Endothelial cell of umbilical vein (primary cell): ENCODE measurements around the gene PER1. TPM values are rescaled to one million over a fixed set of nuclear protein-coding genes. Genes with fewer than 3 reads are reported as not detected.

ENCODE experiments used
- BruUV-seq: library from RNA; stranded (reverse); fragments of 400-500 nt; replicated peaks from 2 replicates; lab custom pipeline; 2021; lab: Mats Ljungman, UMichigan
- CTCF ChIA-PET: fragments of 300-600, 350-600 bp; sonication (Branson Sonifier 250); formaldehyde crosslinking; loops from one replicate; lab custom pipeline; 2021; ENCODE audit warnings: antibody characterized with exemption, inconsistent platforms; lab: Charles Lee
- POLR2A ChIA-PET: fragments of 300-600, 350-600 bp; sonication (Branson Sonifier 250); formaldehyde crosslinking; loops from one replicate; lab custom pipeline; 2021; ENCODE audit warnings: antibody characterized with exemption, inconsistent platforms; lab: Charles Lee
- DNase-seq: peaks from one replicate; pipeline ENCODE4 v3.0.0-alpha.2; 2011; ENCODE audit warnings: low read depth, low spot score
- FAIRE-seq: peaks from 2 replicates; lab custom pipeline; 2011; peaks lifted over from hg19 to GRCh38; lab: Jason Lieb, UNC
- H2AFZ ChIP-seq: 2 replicates; pipeline ENCODE4 v1.6.0; 2012; ENCODE audit warnings: low read depth, low read length, control low read depth, inconsistent platforms
- H3K27ac ChIP-seq: 2 replicates; pipeline ENCODE4 v1.5.1; 2011; ENCODE audit warnings: low read depth, mild to moderate bottlenecking, control low read depth, low read length, moderate library complexity; ENCODE audit not compliant: insufficient read depth
- H3K27me3 ChIP-seq, 2 experiments: 2 replicates each; pipeline versions ENCODE4 v1.6.0 to v1.6.1; 2011; ENCODE audit warnings: low read length in 2 of 2, mixed read lengths in 1 of 2; ENCODE audit not compliant: control insufficient read depth in 2 of 2, insufficient read depth in 2 of 2
- H3K36me3 ChIP-seq, 2 experiments: 2 replicates in 1 of 2; 3 replicates in 1 of 2; pipeline ENCODE4 v1.5.1; 2011; ENCODE audit warnings: low read length in 2 of 2, mild to moderate bottlenecking in 1 of 2, moderate library complexity in 1 of 2; ENCODE audit not compliant: control insufficient read depth in 2 of 2, insufficient read depth in 2 of 2; ENCODE audit errors: extremely low read depth in 1 of 2
- H3K4me1 ChIP-seq: 3 replicates; pipeline ENCODE4 v1.5.1; 2011; ENCODE audit warnings: mild to moderate bottlenecking, low read length; ENCODE audit not compliant: control insufficient read depth, insufficient read depth; ENCODE audit errors: extremely low read depth
- H3K4me2 ChIP-seq: 2 replicates; pipeline ENCODE4 v1.6.1; 2011; ENCODE audit warnings: low read length, control low read depth, mixed read lengths; ENCODE audit not compliant: insufficient read depth
- H3K4me3 ChIP-seq, 3 experiments: fragments of 200-600 bp in 1 of 3; sonication (generic), shearing (Covaris generic) in 1 of 3; replicated peaks in 1 of 3; 2 replicates each; pipeline ENCODE4 v1.5.1; 2011 to 2016; ENCODE audit warnings: control low read depth in 3 of 3, low read length in 3 of 3, mild to moderate bottlenecking in 2 of 3, inconsistent platforms in 1 of 3, low read depth in 1 of 3, moderate library complexity in 1 of 3; ENCODE audit not compliant: insufficient read depth in 1 of 3
- H3K79me2 ChIP-seq: 2 replicates; pipeline ENCODE4 v1.6.0; 2012; ENCODE audit warnings: low read length, inconsistent platforms; ENCODE audit not compliant: control insufficient read depth, insufficient read depth
- H3K9ac ChIP-seq: replicated peaks from 2 replicates; pipeline ENCODE3; 2011; ENCODE audit warnings: low read length, control low read depth; ENCODE audit not compliant: insufficient read depth; ENCODE audit errors: extremely low read depth
- H3K9me1 ChIP-seq: replicated peaks from 3 replicates; pipeline ENCODE4 v1.6.0; 2011; ENCODE audit warnings: mild to moderate bottlenecking, low read length; ENCODE audit not compliant: control insufficient read depth, insufficient read depth; ENCODE audit errors: extremely low read depth
- H3K9me3 ChIP-seq: replicated peaks from 2 replicates; pipeline ENCODE4 v1.5.1; 2012; ENCODE audit warnings: low read length, inconsistent platforms; ENCODE audit not compliant: control insufficient read depth, insufficient read depth
- H4K20me1 ChIP-seq: replicated peaks from 2 replicates; pipeline ENCODE3; 2011; ENCODE audit warnings: mild to moderate bottlenecking, low read length; ENCODE audit not compliant: control insufficient read depth, insufficient read depth; ENCODE audit errors: extremely low read depth
- EZH2 ChIP-seq: IDR thresholded peaks from 2 replicates; pipeline ENCODE4 v1.6.1; 2012; ENCODE audit warnings: borderline replicate concordance, low read depth, mild to moderate bottlenecking, moderate library complexity, low read length, inconsistent platforms; ENCODE audit not compliant: severe bottlenecking
- FOS ChIP-seq: IDR thresholded peaks from 2 replicates; pipeline ENCODE4 v1.6.1; 2011; ENCODE audit warnings: mild to moderate bottlenecking, low read length, moderate library complexity, borderline replicate concordance; ENCODE audit not compliant: insufficient read depth
- GATA2 ChIP-seq: IDR thresholded peaks from 2 replicates; pipeline ENCODE4 v1.7.0; 2011; ENCODE audit warnings: low read depth, mild to moderate bottlenecking, moderate library complexity, mixed read lengths, low read length; ENCODE audit not compliant: insufficient read length, insufficient read depth
- JUN ChIP-seq: IDR thresholded peaks from 2 replicates; pipeline ENCODE4 v1.6.1; 2011; ENCODE audit warnings: borderline replicate concordance, low read depth; ENCODE audit not compliant: insufficient read length, insufficient read depth
- MYC ChIP-seq: IDR thresholded peaks from one replicate; pipeline ENCODE4 v1.6.1; 2011; ENCODE audit warnings: mild to moderate bottlenecking, low read depth, low read length
- POLR2A ChIP-seq: IDR thresholded peaks from 2 replicates; pipeline ENCODE4 v1.6.1; 2012; ENCODE audit warnings: low read depth, mild to moderate bottlenecking, control low read depth, low read length
- POLR2AphosphoS5 ChIP-seq: IDR thresholded peaks from 2 replicates; pipeline ENCODE4 v1.6.1; 2012; ENCODE audit warnings: low read depth, mild to moderate bottlenecking, control low read depth, low read length, moderate library complexity; ENCODE audit not compliant: insufficient read depth
- dilution Hi-C: fragments of 300-500 bp; cut with MboI; formaldehyde crosslinking; loops from one replicate; pipeline ENCODE4 v1.15.0; 2019; ENCODE audit warnings: low sequenced_read_pairs; ENCODE audit not compliant: extremely low pct_ligation_motif_present
- intact Hi-C: fragments of 100-400 bp; cut with micrococcal nuclease; formaldehyde crosslinking; loops from one replicate; pipeline ENCODE4 v1.10.0; 2022
- polyA plus RNA-seq, 4 experiments: library from polyadenylated mRNA; depleted of rRNA in 3 of 4; stranded (reverse) in 3 of 4; unstranded in 1 of 4; fragments of >200 nt; gene quantifications; 2 replicates each; pipeline versions ENCODE4 v1.2.1 to v1.2.3, GENCODE V29; 2011 to 2012; ENCODE audit warnings: missing spikeins in 1 of 4
- total RNA-seq: library from RNA; stranded (reverse); gene quantifications from 2 replicates; pipeline ENCODE4 v1.2.3, GENCODE V29; 2021
- TF ChIP-seq, protein P1 (sequence below): IDR thresholded peaks from 2 replicates; pipeline ENCODE4 v1.6.1; 2011; ENCODE audit not compliant: insufficient read depth, insufficient read length
- TF ChIP-seq, protein P2 (sequence below), 2 donors: IDR thresholded peaks; 1 replicate in 1 of 2; 2 replicates in 1 of 2; pipeline ENCODE4 v1.5.1; 2011; ENCODE audit warnings: low read length in 2 of 2, mild to moderate bottlenecking in 2 of 2, moderate library complexity in 2 of 2, control low read depth in 1 of 2, inconsistent platforms in 1 of 2, low read depth in 1 of 2; ENCODE audit not compliant: insufficient read depth in 1 of 2; ENCODE audit errors: extremely low read depth in 1 of 2

Gene PER1
- total and polyA plus RNA-seq, 2 donors (not counting 3 experiments of a cell fraction or from before 2014, with no cell fraction given) = 12.1 to 32.1 TPM

DNA sequence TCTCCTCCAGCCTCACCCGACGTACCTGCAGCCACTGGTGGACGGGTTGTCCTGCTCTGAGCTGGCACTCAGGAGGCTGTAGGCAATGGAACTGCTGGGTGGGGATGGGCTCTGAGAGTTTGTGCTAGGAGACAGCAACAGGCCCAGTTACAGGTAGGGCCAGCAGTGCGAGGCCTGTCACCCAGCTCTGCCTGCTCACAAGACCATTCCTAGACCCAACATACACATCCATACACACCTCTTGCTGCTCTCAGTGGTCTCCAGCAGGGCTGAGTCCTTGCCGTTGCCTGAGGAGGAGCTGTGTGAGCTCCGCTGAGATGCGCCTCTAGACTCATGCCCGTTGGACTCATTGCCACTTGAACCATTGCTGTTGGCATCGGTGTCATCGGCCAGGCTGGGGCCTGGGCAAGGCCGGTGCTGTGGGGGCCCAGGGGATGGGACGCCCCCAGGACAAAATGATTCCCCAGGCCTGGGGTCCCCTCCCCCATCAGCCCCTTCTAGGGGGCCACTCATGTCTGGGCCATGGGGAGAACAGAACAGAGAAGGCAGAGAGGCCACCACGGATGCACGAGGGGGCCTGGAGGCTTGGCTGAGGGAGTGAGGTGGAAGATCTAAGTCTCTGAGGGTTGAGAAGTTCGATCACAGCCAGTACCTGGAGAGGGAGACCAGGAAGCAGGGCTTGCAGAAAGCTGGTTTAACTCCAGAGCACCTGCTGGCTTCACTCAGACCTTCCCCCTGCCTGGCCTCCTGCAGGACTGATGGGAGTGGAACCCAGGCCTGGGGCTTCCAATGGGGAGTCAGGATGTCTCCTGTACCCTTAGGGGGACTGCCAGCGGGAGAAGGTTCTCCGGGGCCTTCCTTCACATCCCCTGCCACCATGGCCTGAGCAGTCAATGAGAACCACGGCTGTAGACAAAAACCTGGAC, 1.7 kb downstream of the PER1 start:
- FAIRE-seq (no peak), DNase-seq (no peak)
- intact Hi-C loops (loop anchor here (1.0 kb wide), 1 partner anchor 11 kb away; no protein-coding TSS in a partner anchor), dilution Hi-C loops (no loop called here)
- H3K79me2 ChIP-seq = peaks cover 5% of the 10 kb centered on the region
- H3K4me2 ChIP-seq = peak overlapping the region; percentile 53
- POLR2A ChIA-PET = interaction anchor here (1.1 kb wide), 1 partner anchor 23 kb away, joined by 9 read pairs; no protein-coding TSS in a partner anchor
- no TSS peak for BruUV-seq
- H3K36me3 ChIP-seq = peaks cover 2 to 44% of the 10 kb centered on the region in 2 experiments
- H3K9ac ChIP-seq = peak overlapping the region; percentile 53
- H3K9me1 ChIP-seq = no peaks in the 10 kb centered on the region
- no peak overlapping the region for H2AFZ ChIP-seq
- CTCF ChIA-PET = interaction anchor here (0.9 to 3.6 kb wide), 4 partner anchors 10 to 56 kb away, joined by 4 to 28 read pairs (median 4); no protein-coding TSS in a partner anchor
- no peaks in the 10 kb centered on the region for H4K20me1 ChIP-seq
- no peaks in the 10 kb centered on the region for H3K27me3 ChIP-seq
- no peak for TF ChIP-seq POLR2AphosphoS5
- TF ChIP-seq, protein P1, sequence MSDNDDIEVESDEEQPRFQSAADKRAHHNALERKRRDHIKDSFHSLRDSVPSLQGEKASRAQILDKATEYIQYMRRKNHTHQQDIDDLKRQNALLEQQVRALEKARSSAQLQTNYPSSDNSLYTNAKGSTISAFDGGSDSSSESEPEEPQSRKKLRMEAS = no peak
- TF ChIP-seq EZH2 = no peak
- no peak for TF ChIP-seq FOS
- no peak for TF ChIP-seq GATA2
- TF ChIP-seq MYC = no peak
- TF ChIP-seq POLR2A = no peak
- TF ChIP-seq, protein P2, sequence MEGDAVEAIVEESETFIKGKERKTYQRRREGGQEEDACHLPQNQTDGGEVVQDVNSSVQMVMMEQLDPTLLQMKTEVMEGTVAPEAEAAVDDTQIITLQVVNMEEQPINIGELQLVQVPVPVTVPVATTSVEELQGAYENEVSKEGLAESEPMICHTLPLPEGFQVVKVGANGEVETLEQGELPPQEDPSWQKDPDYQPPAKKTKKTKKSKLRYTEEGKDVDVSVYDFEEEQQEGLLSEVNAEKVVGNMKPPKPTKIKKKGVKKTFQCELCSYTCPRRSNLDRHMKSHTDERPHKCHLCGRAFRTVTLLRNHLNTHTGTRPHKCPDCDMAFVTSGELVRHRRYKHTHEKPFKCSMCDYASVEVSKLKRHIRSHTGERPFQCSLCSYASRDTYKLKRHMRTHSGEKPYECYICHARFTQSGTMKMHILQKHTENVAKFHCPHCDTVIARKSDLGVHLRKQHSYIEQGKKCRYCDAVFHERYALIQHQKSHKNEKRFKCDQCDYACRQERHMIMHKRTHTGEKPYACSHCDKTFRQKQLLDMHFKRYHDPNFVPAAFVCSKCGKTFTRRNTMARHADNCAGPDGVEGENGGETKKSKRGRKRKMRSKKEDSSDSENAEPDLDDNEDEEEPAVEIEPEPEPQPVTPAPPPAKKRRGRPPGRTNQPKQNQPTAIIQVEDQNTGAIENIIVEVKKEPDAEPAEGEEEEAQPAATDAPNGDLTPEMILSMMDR (IDR thresholded peaks at IDR 0.05; ENCODE audit: extremely low read depth in 1 of 2, insufficient read depth in 1 of 2, low read depth in 1 of 2, low read length in 2 of 2) = no peak
- no peak for TF ChIP-seq JUN
- H3K9me3 ChIP-seq = no peaks in the 10 kb centered on the region
- H3K4me1 ChIP-seq = peaks cover 38% of the 10 kb centered on the region
- no peak overlapping the region for H3K4me3 ChIP-seq
- H3K27ac ChIP-seq = peak overlapping the region; percentile 99
